GM21528 (cell line): ENCODE measurements around the gene LRG1.
"Not testable (repeated sequence)": the region's sequence is repeated elsewhere in the genome, so short reads cannot be mapped to it uniquely, and the experiment has no call there.

Source experiments
- ATAC-seq: cut with Tn5 transposase; IDR thresholded peaks from one replicate; pipeline ENCODE4 v1.9.1; 2021; ENCODE audit warnings: mild to moderate bottlenecking, moderate library complexity; ENCODE audit not compliant: unreplicated experiment, low FRiP score

Gene LRG1

GRCh38 chr19:4531562-4532165 is 8.2 kb downstream of the LRG1 start:
- no peak for ATAC-seq

GRCh38 chr19:4529924-4530522 is 9.8 kb downstream of the LRG1 start:
- no peak for ATAC-seq

- no peak for ATAC-seq
Measured at GRCh38 chr19:4528843-4529242, 11.0 kb downstream of the LRG1 start.

GRCh38 chr19:4527377-4527776 is 12.5 kb downstream of the LRG1 start:
- not testable (repeated sequence) for ATAC-seq

- no peak for ATAC-seq
Measured at GRCh38 chr19:4525563-4526002, 14.3 kb downstream of the LRG1 start.

- ATAC-seq: no peak
Measured at GRCh38 chr19:4524808-4525562, 14.9 kb downstream of the LRG1 start.

GRCh38 chr19:4523306-4524110 is 16.3 kb downstream of the LRG1 start:
- no peak for ATAC-seq

GRCh38 chr19:4522291-4523002 is 17.4 kb downstream of the LRG1 start:
- ATAC-seq: no peak

GRCh38 chr19:4521888-4522242 is 18.0 kb downstream of the LRG1 start:
- ATAC-seq: no peak

GRCh38 chr19:4521170-4521887 is 18.5 kb downstream of the LRG1 start:
- no peak for ATAC-seq

- ATAC-seq: no peak
Measured at GRCh38 chr19:4519521-4520277, 20.1 kb downstream of the LRG1 start.

GRCh38 chr19:4519172-4519496 is 20.7 kb downstream of the LRG1 start:
- ATAC-seq: no peak

GRCh38 chr19:4518345-4519171 is 21.3 kb downstream of the LRG1 start, which contains the start of gene PLIN4:
Gene PLIN4, minus strand, starts transcription at chr19:4518486. Its CDS starts 214 bp downstream, at chr19:4518272.
- ATAC-seq: no peak

- ATAC-seq: no peak
Measured at GRCh38 chr19:4517451-4518057, 22.3 kb downstream of the LRG1 start.

GRCh38 chr19:4516939-4517300 is 22.9 kb downstream of the LRG1 start:
- ATAC-seq: no peak

- ATAC-seq: no peak
Measured at GRCh38 chr19:4516199-4516938, 23.5 kb downstream of the LRG1 start.

- no peak for ATAC-seq
Measured at GRCh38 chr19:4515732-4516131, 24.1 kb downstream of the LRG1 start.
